Measurements from ENCODE around the gene SRPK2. TPM values are rescaled to one million over a fixed set of nuclear protein-coding genes. Genes with fewer than 3 reads are reported as not detected.
"Not testable (repeated sequence)": the region's sequence is repeated elsewhere in the genome, so short reads cannot be mapped to it uniquely, and the experiment has no call there.

The SRPK2 gene
- total RNA-seq, 2 donors from 2014 or later = 26.5 to 31.1 TPM

DNA sequence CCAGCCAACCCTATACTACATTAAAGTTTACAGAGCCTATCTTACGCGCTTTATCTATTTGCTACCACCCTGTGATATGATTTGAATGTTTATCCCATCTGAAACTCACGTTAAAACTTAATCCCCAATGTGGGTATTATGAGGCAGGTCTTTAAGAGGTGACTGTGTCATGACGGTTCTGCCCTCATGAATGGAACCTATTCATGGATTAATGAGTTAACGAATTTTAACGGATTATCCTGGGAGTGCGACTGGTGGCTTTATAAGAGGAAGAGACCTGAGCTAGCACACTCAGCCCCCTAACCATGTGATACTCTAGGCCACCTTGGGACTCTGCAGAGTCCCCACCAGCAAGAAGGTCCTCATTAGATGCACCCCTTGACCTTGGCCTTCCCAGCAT is 37.8 kb downstream of the SRPK2 start:
- Histone ChIP-seq H3K9me3 (no peaks in the 10 kb centered on the region), H3K4me3 (no peak overlapping the region), H3K27ac (no peak overlapping the region), H3K36me3 (no peaks in the 10 kb centered on the region), H3K4me1 (ENCODE audit: control insufficient read depth in 1 of 2, low read depth in 2 of 2) (peaks cover 31 to 37% of the 10 kb centered on the region in 2 donors), H3K27me3 (replicated peaks; ENCODE audit: insufficient read depth) (no peaks in the 10 kb centered on the region)
- TF ChIP-seq, protein P1, sequence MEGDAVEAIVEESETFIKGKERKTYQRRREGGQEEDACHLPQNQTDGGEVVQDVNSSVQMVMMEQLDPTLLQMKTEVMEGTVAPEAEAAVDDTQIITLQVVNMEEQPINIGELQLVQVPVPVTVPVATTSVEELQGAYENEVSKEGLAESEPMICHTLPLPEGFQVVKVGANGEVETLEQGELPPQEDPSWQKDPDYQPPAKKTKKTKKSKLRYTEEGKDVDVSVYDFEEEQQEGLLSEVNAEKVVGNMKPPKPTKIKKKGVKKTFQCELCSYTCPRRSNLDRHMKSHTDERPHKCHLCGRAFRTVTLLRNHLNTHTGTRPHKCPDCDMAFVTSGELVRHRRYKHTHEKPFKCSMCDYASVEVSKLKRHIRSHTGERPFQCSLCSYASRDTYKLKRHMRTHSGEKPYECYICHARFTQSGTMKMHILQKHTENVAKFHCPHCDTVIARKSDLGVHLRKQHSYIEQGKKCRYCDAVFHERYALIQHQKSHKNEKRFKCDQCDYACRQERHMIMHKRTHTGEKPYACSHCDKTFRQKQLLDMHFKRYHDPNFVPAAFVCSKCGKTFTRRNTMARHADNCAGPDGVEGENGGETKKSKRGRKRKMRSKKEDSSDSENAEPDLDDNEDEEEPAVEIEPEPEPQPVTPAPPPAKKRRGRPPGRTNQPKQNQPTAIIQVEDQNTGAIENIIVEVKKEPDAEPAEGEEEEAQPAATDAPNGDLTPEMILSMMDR (IDR thresholded peaks at IDR 0.05) = no peak
- ATAC-seq (ENCODE audit: insufficient number of reproducible peaks, low FRiP score, low read depth) (no peak), DNase-seq (ENCODE audit: low spot score) (no peak)

DNA sequence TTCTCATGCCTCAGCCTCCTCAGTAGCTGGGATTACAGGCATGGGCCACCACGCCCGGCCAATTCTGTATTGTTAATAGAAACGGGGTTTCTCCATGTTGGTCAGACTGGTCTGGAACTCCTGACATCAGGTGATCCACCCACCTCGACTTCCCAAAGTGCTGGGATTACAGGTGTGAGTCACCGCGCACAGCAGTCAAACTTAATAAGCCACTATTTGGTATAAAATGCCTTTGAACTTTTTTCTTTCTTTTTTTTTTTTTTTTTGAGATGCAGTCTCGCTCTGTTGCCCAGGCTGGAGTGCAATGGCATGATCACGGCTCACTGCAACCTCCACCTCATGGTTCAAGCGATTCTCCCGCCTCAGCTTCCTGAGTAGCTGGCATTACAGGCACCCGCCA is 40.5 kb downstream of the SRPK2 start:
- peaks cover 22 to 26% of the 10 kb centered on the region in 2 donors for H3K4me1 ChIP-seq (ENCODE audit: control insufficient read depth in 1 of 2, low read depth in 2 of 2)
- ATAC-seq (ENCODE audit: insufficient number of reproducible peaks, low FRiP score, low read depth); H3K9me3 ChIP-seq; H3K36me3 ChIP-seq; H3K27me3 ChIP-seq (replicated peaks; ENCODE audit: insufficient read depth); H3K27ac ChIP-seq; H3K4me3 ChIP-seq; DNase-seq (ENCODE audit: low spot score): not testable (repeated sequence)

DNA sequence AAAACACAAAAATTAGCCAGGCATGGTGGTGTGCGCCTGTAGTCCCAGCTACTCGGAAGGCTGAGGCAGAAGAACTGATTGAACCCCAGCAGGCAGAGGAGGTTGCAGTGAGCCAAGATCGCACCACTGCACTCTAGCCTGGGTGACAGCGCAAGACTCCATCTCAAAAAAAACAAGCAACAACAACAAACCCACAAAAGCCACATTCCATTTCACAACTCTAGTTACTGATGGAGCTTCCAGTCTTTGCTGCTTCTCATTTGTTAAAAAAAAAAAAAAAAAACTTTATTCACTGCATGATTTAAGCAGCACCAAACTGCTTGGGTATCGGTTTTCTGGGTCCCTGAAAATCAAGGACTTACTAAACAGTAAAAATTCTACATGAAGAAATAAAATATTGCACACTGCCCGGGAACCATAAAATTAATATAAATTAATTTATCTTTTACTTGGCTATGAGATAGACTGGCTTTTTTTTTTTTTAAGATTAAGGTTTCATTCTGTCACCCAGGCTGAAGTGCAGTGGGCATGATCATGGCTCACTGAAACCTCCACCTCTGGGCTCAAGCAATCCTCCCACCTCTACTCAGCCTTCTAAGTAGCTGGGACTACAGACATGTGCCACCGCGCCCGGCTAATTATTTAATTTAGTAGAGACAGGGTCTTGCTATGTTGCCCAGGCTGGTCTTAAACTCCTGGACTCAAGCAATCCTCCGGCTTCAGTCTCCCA is 42.0 kb downstream of the SRPK2 start:
- Histone ChIP-seq H3K27me3 (replicated peaks; ENCODE audit: insufficient read depth) (no peaks in the 10 kb centered on the region), H3K9me3 (no peaks in the 10 kb centered on the region), H3K4me3 (no peak overlapping the region), H3K27ac (no peak overlapping the region), H3K4me1 (ENCODE audit: control insufficient read depth in 1 of 2, low read depth in 2 of 2) (peaks cover 8 to 14% of the 10 kb centered on the region in 2 donors), H3K36me3 (no peaks in the 10 kb centered on the region)
- no peak for ATAC-seq (ENCODE audit: insufficient number of reproducible peaks, low FRiP score, low read depth)
- no peak for DNase-seq (ENCODE audit: low spot score)
- TF ChIP-seq, protein P1 (IDR thresholded peaks at IDR 0.05) = no peak

DNA sequence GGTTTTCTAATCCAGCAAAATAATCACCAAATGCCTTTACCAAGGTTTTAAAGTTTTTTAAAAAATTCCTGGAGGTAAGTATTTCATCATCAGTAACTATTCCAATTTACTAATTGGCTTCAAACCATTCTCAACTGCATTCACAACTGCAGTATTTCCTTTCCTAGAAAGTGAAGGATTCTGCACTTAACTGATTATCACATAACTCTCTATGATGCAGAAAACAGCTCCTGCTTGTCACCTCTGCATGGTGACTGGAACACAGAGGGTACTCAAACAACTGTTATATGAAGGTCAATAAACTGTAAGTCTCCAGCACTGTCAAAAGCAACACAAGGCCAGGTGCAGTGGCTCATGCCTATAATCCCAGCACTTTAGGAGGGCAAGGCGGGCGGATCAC is 42.6 kb downstream of the SRPK2 start:
- no peak overlapping the region for H3K4me3 ChIP-seq
- H3K36me3 ChIP-seq = no peaks in the 10 kb centered on the region
- no peaks in the 10 kb centered on the region for H3K9me3 ChIP-seq
- no peaks in the 10 kb centered on the region for H3K27me3 ChIP-seq (replicated peaks; ENCODE audit: insufficient read depth)
- no peak overlapping the region for H3K27ac ChIP-seq
- ATAC-seq (ENCODE audit: insufficient number of reproducible peaks, low FRiP score, low read depth) (no peak), DNase-seq (ENCODE audit: low spot score) (no peak)
- TF ChIP-seq, protein P1 (IDR thresholded peaks at IDR 0.05) = no peak
- H3K4me1 ChIP-seq (ENCODE audit: control insufficient read depth in 1 of 2, low read depth in 2 of 2) = peaks cover 2 to 9% of the 10 kb centered on the region in 2 donors

DNA sequence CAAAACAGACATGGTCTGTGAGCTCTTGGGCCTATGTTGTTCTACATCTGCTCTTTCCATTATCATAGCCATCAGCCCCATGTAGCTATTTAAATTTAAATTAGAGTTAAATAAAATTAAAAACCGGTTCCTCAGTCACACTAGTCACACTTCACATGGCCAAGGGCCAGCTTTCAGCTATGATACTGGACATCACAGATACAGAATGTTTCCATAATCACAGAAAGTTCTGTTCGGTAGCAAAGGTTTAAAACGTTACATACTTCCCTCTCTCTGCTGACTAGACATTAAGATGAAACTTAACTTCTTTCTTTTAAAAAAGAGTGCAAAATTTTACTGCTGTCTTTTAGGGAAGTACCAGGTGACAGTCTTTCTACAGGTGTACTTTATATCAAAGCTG is 43.0 kb downstream of the SRPK2 start:
- no peak for ATAC-seq (ENCODE audit: insufficient number of reproducible peaks, low FRiP score, low read depth)
- H3K27ac ChIP-seq = no peak overlapping the region
- no peaks in the 10 kb centered on the region for H3K36me3 ChIP-seq
- TF ChIP-seq, protein P1 (IDR thresholded peaks at IDR 0.05) = no peak
- DNase-seq (ENCODE audit: low spot score) = no peak
- H3K27me3 ChIP-seq (replicated peaks; ENCODE audit: insufficient read depth) = no peaks in the 10 kb centered on the region
- no peaks in the 10 kb centered on the region for H3K9me3 ChIP-seq
- H3K4me1 ChIP-seq (ENCODE audit: control insufficient read depth in 1 of 2, low read depth in 2 of 2) = peaks cover 0 to 8% of the 10 kb centered on the region in 2 donors
- H3K4me3 ChIP-seq = no peak overlapping the region

DNA sequence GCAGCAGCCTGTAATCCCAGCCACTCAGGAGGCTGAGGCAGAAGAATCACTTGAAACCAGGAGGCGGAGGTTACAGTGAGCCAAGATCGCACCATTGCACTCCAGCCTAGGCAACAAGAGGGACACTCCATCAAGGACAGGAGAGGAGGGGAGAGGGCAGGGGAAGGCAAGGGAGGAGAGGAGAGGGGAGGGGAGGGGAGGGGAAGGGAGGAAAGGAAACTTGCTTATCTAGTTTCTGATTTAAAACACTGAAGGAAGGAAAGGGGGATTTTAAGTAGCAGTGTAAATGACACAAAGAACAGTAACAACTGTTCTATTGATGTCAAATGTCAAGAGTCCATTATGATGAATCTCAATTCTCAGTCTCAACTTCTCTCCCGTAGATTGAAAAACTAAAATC is 43.7 kb downstream of the SRPK2 start:
- no peak overlapping the region for H3K27ac ChIP-seq
- TF ChIP-seq, protein P1 (IDR thresholded peaks at IDR 0.05) = no peak

More for the DNA sequence above, 43.7 kb downstream of the SRPK2 start:
- DNase-seq (ENCODE audit: low spot score) (no peak), ATAC-seq (ENCODE audit: insufficient number of reproducible peaks, low FRiP score, low read depth) (no peak)
- H3K27me3 ChIP-seq (replicated peaks; ENCODE audit: insufficient read depth) = no peaks in the 10 kb centered on the region
- no peaks in the 10 kb centered on the region for H3K9me3 ChIP-seq
- no peak overlapping the region for H3K4me3 ChIP-seq
- no peaks in the 10 kb centered on the region for H3K36me3 ChIP-seq
- peaks cover 0 to 8% of the 10 kb centered on the region in 2 donors for H3K4me1 ChIP-seq (ENCODE audit: control insufficient read depth in 1 of 2, low read depth in 2 of 2)

All from thoracic aorta (tissue), 2 donors.